Natural killer cell (primary cell): Measurements from ENCODE around the gene C19orf67. TPM values are rescaled to one million over a fixed set of nuclear protein-coding genes. Genes with fewer than 3 reads are reported as not detected.

ENCODE experiments used
- ATAC-seq, 3 donors: fragments of 150-1000 bp in 2 of 3; fragments of 200-7000 bp in 1 of 3; cut with Tn5 transposase; 1 replicate in 1 of 3; 2 replicates in 2 of 3; pipeline ENCODE4 v1.10.0; 2021; ENCODE audit warnings: mild to moderate bottlenecking in 2 of 3, moderate library complexity in 2 of 3
- DNase-seq, 2 donors: peaks; one replicate each; pipeline versions ENCODE4 v3.0.0 to v3.0.0-alpha.2; 2013 to 2021; ENCODE audit warnings: mixed read lengths in 1 of 2
- H3K27ac ChIP-seq: one replicate; pipeline ENCODE4 v1.5.1; 2013; ENCODE audit warnings: mild to moderate bottlenecking, low read length
- H3K27me3 ChIP-seq: one replicate; pipeline ENCODE4 v1.6.1; 2013; ENCODE audit warnings: low read length; ENCODE audit not compliant: control insufficient read depth, insufficient read depth
- H3K36me3 ChIP-seq: one replicate; pipeline ENCODE4 v1.6.1; 2013; ENCODE audit warnings: low read length; ENCODE audit not compliant: control insufficient read depth, insufficient read depth
- H3K4me1 ChIP-seq: one replicate; pipeline ENCODE4 v1.6.1; 2013; ENCODE audit warnings: low read length; ENCODE audit not compliant: control insufficient read depth, insufficient read depth
- H3K4me3 ChIP-seq: one replicate; pipeline ENCODE4 v1.5.1; 2013; ENCODE audit warnings: low read length
- H3K9me3 ChIP-seq: one replicate; pipeline ENCODE4 v1.6.1; 2013; ENCODE audit warnings: low read length; ENCODE audit not compliant: control insufficient read depth, insufficient read depth
- H3K27ac Mint-ChIP-seq, 2 donors: one replicate each; pipeline ENCODE4 v1.8.0; 2022; ENCODE audit warnings: mild to moderate bottlenecking in 2 of 2, mixed read lengths in 2 of 2, moderate library complexity in 1 of 2
- H3K27me3 Mint-ChIP-seq, 2 donors: one replicate each; pipeline ENCODE4 v1.8.0; 2022; ENCODE audit warnings: low read depth in 2 of 2, mixed read lengths in 2 of 2
- H3K36me3 Mint-ChIP-seq: one replicate; pipeline ENCODE4 v1.8.0; 2022; ENCODE audit warnings: mixed read lengths
- H3K4me1 Mint-ChIP-seq, 2 donors: one replicate each; pipeline ENCODE4 v1.8.0; 2022; ENCODE audit warnings: mixed read lengths in 2 of 2
- H3K4me3 Mint-ChIP-seq: one replicate; pipeline ENCODE4 v1.8.0; 2022; ENCODE audit warnings: mild to moderate bottlenecking, moderate library complexity, mixed read lengths
- H3K9me3 Mint-ChIP-seq, 2 donors: one replicate each; pipeline ENCODE4 v1.8.0; 2022; ENCODE audit warnings: mixed read lengths in 2 of 2
- WGBS: methylation state at CpG from one replicate; pipeline ENCODE4 v1.1.7; 2013; ENCODE audit warnings: missing lambda C conversion rate; ENCODE audit not compliant: insufficient coverage; 5-methylcytosine and 5-hydroxymethylcytosine counted together
- intact Hi-C: fragments of 100-400 bp; cut with micrococcal nuclease; formaldehyde crosslinking; loops from one replicate; pipeline ENCODE4 v1.14.2; 2022
- total RNA-seq, 4 donors: library from RNA; stranded (reverse); fragments of 120-200 nt in 1 of 4; gene quantifications; one replicate each; pipeline versions ENCODE4 v1.2.3 to v1.2.4, GENCODE V29; 2013 to 2022
- TF ChIP-seq, protein P1 (sequence below): fragments of 200-600 bp; IDR thresholded peaks from one replicate; pipeline ENCODE4 v1.8.0; 2022; ENCODE audit warnings: antibody characterized with exemption

The C19orf67 gene
- total RNA-seq, 3 donors from 2014 or later (not counting 1 experiment from before 2014, with no cell fraction given) = 0.35 to 0.53 TPM; not detected in 1

DNA sequence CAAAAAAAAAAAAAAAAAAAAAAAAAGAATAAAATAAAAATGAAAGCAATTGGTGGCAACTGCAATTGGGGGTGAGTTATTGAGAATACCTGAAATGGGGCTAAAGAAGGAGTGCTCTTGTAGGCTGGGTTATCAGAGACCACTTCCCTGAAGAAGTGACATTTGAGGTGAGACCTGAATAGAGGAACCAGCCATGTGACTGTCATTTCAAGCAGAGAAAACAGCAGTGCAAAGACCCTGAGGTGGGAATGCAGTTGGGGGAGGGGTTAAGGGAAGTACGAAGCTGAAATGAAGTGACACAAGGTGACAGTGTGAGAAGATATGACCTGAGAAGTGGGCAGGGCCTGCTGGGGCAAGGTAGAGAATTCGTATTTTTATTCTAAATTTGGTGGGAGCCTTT lies 19.4 kb downstream of the C19orf67 start:
- TF ChIP-seq, protein P1, sequence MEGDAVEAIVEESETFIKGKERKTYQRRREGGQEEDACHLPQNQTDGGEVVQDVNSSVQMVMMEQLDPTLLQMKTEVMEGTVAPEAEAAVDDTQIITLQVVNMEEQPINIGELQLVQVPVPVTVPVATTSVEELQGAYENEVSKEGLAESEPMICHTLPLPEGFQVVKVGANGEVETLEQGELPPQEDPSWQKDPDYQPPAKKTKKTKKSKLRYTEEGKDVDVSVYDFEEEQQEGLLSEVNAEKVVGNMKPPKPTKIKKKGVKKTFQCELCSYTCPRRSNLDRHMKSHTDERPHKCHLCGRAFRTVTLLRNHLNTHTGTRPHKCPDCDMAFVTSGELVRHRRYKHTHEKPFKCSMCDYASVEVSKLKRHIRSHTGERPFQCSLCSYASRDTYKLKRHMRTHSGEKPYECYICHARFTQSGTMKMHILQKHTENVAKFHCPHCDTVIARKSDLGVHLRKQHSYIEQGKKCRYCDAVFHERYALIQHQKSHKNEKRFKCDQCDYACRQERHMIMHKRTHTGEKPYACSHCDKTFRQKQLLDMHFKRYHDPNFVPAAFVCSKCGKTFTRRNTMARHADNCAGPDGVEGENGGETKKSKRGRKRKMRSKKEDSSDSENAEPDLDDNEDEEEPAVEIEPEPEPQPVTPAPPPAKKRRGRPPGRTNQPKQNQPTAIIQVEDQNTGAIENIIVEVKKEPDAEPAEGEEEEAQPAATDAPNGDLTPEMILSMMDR = no peak
- Histone ChIP-seq H3K27ac (no peak overlapping the region), H3K9me3 (no peaks in the 10 kb centered on the region), H3K4me3 (no peak overlapping the region), H3K36me3 (no peaks in the 10 kb centered on the region), H3K27me3 (peaks cover 2% of the 10 kb centered on the region), H3K4me1 (no peaks in the 10 kb centered on the region)
- ATAC-seq (no peak), DNase-seq (no peak)
- intact Hi-C loops = no loop called here
- Mint-ChIP-seq H3K27me3 (peaks cover 0 to 9% of the 10 kb centered on the region in 2 donors), H3K9me3 (no peaks in the 10 kb centered on the region), H3K4me3 (no peak overlapping the region), H3K36me3 (no peaks in the 10 kb centered on the region), H3K4me1 (no peaks in the 10 kb centered on the region), H3K27ac (no peak overlapping the region)
- 61% methylated on average over 2 of the region's 2 CpGs for WGBS

DNA sequence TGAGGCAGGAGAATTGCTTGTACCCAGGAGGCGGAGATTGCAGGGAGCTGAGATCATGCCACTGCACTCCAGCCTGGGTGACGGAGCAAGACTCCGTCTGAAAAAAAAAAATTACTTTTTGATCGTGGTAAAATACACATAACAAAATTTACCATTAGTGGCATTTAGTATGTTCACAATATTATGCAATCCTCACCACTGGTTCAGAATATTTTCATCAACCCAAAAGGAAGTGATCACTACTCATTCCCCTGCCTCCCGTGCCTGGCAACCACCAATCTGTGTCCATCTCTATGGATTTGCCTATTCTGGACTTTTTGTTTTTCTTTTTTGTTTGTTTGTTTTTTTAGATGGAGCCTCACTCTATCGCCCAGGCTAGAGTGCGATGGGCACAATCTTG lies 22.5 kb downstream of the C19orf67 start:
- H3K4me1 Mint-ChIP-seq = peaks cover 8 to 9% of the 10 kb centered on the region in 2 donors
- TF ChIP-seq, protein P1 = no peak
- intact Hi-C loops = no loop called here
- Histone ChIP-seq H3K27me3 (peaks cover 15% of the 10 kb centered on the region), H3K4me1 (peaks cover 12% of the 10 kb centered on the region), H3K27ac (no peak overlapping the region), H3K36me3 (no peaks in the 10 kb centered on the region), H3K9me3 (no peaks in the 10 kb centered on the region), H3K4me3 (no peak overlapping the region)
- ATAC-seq (no peak), DNase-seq (no peak)
- 83% methylated on average over 7 of the region's 7 CpGs for WGBS
- no peak overlapping the region for H3K27ac Mint-ChIP-seq
- H3K9me3 Mint-ChIP-seq = no peaks in the 10 kb centered on the region
- no peak overlapping the region for H3K4me3 Mint-ChIP-seq
- no peaks in the 10 kb centered on the region for H3K36me3 Mint-ChIP-seq
- peaks cover 17 to 29% of the 10 kb centered on the region in 2 donors for H3K27me3 Mint-ChIP-seq

DNA sequence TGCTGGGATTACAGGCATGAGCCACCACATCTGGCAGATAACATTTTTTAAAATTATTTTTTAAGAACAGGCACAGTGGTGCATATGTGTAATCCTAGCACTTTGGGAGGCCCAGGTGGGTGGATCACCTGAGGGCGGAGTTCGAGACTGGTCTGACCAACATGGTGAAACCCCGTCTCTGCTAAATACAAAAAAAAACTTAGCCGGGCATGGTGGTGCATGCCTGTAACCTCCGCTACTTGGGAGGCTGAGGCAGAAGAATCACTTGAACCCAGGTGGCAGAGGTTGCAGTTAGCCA lies 23.1 kb downstream of the C19orf67 start:
- ATAC-seq (no peak), DNase-seq (no peak)
- Histone ChIP-seq H3K4me3 (no peak overlapping the region), H3K27ac (no peak overlapping the region), H3K4me1 (peaks cover 17% of the 10 kb centered on the region), H3K9me3 (no peaks in the 10 kb centered on the region), H3K27me3 (peaks cover 20% of the 10 kb centered on the region), H3K36me3 (no peaks in the 10 kb centered on the region)
- WGBS = 90% methylated on average over 5 of the region's 5 CpGs
- intact Hi-C loops = no loop called here
- Mint-ChIP-seq H3K4me3 (no peak overlapping the region), H3K27ac (no peak overlapping the region), H3K36me3 (no peaks in the 10 kb centered on the region), H3K4me1 (peaks cover 9 to 15% of the 10 kb centered on the region in 2 donors), H3K27me3 (peaks cover 20 to 34% of the 10 kb centered on the region in 2 donors), H3K9me3 (no peaks in the 10 kb centered on the region)
- TF ChIP-seq, protein P1 = no peak

DNA sequence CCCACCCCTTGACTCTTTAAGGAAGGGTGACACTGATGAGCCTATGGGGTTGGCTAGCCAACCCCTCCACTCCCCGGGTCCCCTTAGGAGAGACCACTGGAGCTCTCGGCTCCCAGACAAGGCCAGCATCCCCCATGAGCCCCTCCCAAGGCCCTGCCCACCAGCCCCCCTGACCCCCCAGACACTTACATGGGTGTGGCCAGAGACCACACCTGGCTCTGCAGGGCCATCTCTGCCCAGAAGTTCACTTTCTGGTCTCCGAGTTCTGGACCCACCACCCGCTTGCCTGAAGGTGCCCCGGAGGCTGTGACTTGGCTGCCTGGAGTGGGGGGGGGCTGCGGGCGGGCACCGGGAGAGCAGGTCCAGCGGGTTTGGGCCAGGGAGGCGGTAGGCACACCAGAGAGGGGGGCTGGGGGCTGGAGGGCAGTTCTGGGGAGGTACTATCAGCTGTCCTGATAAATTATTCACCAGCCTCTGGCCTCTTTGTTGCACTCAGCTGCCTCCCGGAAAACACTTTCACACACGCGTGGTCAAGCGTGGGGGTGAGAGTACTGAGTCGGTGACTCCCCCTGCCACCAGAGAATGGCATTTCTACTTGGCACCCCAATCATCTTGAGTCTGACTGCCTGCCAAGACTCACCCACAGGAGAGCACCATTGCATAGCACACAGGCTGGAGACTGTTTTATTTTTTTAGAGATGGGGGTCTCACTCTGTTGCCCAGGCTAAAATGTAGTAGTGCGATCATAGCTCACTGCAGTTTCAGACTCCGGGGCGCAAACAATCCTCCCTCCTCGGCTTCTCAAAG lies 23.6 kb downstream of the C19orf67 start, which contains the start of gene PALM3:
Gene PALM3, minus strand, starts transcription at position 326 of the 807 bp plus-strand sequence. Its CDS starts 96 bp downstream, at position 230.
- Histone ChIP-seq H3K27me3 (peaks cover 20% of the 10 kb centered on the region), H3K4me3 (no peak within 1 kb of the TSS), H3K9me3 (no peaks in the 10 kb centered on the region), H3K27ac (no peak within 1 kb of the TSS), H3K36me3 (no peaks in the 10 kb centered on the region), H3K4me1 (peaks cover 21% of the 10 kb centered on the region)
- ATAC-seq (no peak), DNase-seq (no peak)
- Mint-ChIP-seq H3K9me3 (no peaks in the 10 kb centered on the region), H3K36me3 (no peaks in the 10 kb centered on the region), H3K4me3 (no peak within 1 kb of the TSS), H3K4me1 (peaks cover 9 to 15% of the 10 kb centered on the region in 2 donors), H3K27me3 (peaks cover 20 to 34% of the 10 kb centered on the region in 2 donors), H3K27ac (no peak within 1 kb of the TSS)
- intact Hi-C loops = no loop called here
- TF ChIP-seq, protein P1 = no peak
- 78% methylated on average over 19 of the region's 19 CpGs for WGBS
